Stimulated activated CD4-positive, alpha-beta T cell treated with anti-CD3 and anti-CD28 coated beads, Interleukin-4, amount 100 ng/mL, for 4 hours (primary cell): ENCODE results near the gene FARP1.

Experiments used
- DNase-seq, 2 experiments: peaks; one replicate each; pipeline ENCODE4 v3.0.0-alpha.2; 2020

Gene FARP1

GRCh38 chr13:98370261-98370660 is 227.4 kb downstream of the FARP1 start:
- no peak for DNase-seq

- no peak for DNase-seq
These were observed 228.1 kb downstream of the FARP1 start for GRCh38 chr13:98370806-98371515.

- no peak for DNase-seq
These were observed 228.7 kb downstream of the FARP1 start for GRCh38 chr13:98371516-98372023.

GRCh38 chr13:98372876-98373275 is 230.0 kb downstream of the FARP1 start:
- DNase-seq: no peak

- DNase-seq: no peak
These were observed 231.9 kb downstream of the FARP1 start for GRCh38 chr13:98374750-98375149.

- DNase-seq: no peak
These were observed 234.9 kb downstream of the FARP1 start for GRCh38 chr13:98377635-98378378.

GRCh38 chr13:98384739-98385138 is 241.8 kb downstream of the FARP1 start:
- DNase-seq: no peak

- DNase-seq: no peak
These were observed 242.7 kb downstream of the FARP1 start for GRCh38 chr13:98385606-98386005.

- DNase-seq: no peak
These were observed 243.7 kb downstream of the FARP1 start for GRCh38 chr13:98386637-98387036.

GRCh38 chr13:98389319-98389718 is 246.4 kb downstream of the FARP1 start:
- no peak for DNase-seq

GRCh38 chr13:98390086-98390715 is 247.3 kb downstream of the FARP1 start:
- no peak for DNase-seq

- no peak for DNase-seq
These were observed 251.0 kb downstream of the FARP1 start for GRCh38 chr13:98393873-98394272.

- no peak for DNase-seq
These were observed 252.1 kb downstream of the FARP1 start for GRCh38 chr13:98394820-98395510.

- DNase-seq: no peak
These were observed 253.3 kb downstream of the FARP1 start for GRCh38 chr13:98396071-98396710.

- no peak for DNase-seq
These were observed 254.3 kb downstream of the FARP1 start for GRCh38 chr13:98397221-98397620.

GRCh38 chr13:98397861-98398260 is 255.0 kb downstream of the FARP1 start:
- DNase-seq: no peak

GRCh38 chr13:98398581-98398980 is 255.7 kb downstream of the FARP1 start:
- no peak for DNase-seq

- no peak for DNase-seq
These were observed 256.9 kb downstream of the FARP1 start for GRCh38 chr13:98399756-98400155.

GRCh38 chr13:98401934-98402333 is 259.0 kb downstream of the FARP1 start:
- DNase-seq: no peak

- no peak for DNase-seq
These were observed 260.2 kb downstream of the FARP1 start for GRCh38 chr13:98403076-98403475.

- DNase-seq: no peak
These were observed 262.2 kb downstream of the FARP1 start for GRCh38 chr13:98405107-98405571.

GRCh38 chr13:98405690-98406344 is 262.9 kb downstream of the FARP1 start:
- DNase-seq: no peak
